Brain microvascular endothelial cell (primary cell): ENCODE measurements around the gene NTRK3.
"Not testable (repeated sequence)": the region's sequence is repeated elsewhere in the genome, so short reads cannot be mapped to it uniquely, and the experiment has no call there.

Source experiments
- DNase-seq: peaks from one replicate; pipeline ENCODE4 v3.0.0-alpha.2; 2020
- H3K27ac ChIP-seq: fragments of 250-450 bp; sonication (Bioruptor Pico); 2 replicates; pipeline ENCODE4 v1.5.1; 2020; ENCODE audit warnings: mild to moderate bottlenecking, moderate library complexity
- H3K27me3 ChIP-seq: fragments of 250-450 bp; sonication (Bioruptor Pico); replicated peaks from 2 replicates; pipeline ENCODE4 v1.5.1; 2020; ENCODE audit warnings: mild to moderate bottlenecking
- H3K36me3 ChIP-seq: fragments of 250-450 bp; sonication (Bioruptor Pico); replicated peaks from 2 replicates; pipeline ENCODE4 v1.5.1; 2020; ENCODE audit warnings: mild to moderate bottlenecking
- H3K4me3 ChIP-seq: 2 replicates; pipeline ENCODE4 v1.5.1; 2011; ENCODE audit warnings: low read depth, mild to moderate bottlenecking, control low read depth, low read length, moderate library complexity
- in situ Hi-C: cut with HindIII; loops from 2 replicates; pipeline ENCODE4 v1.10.0; 2017; ENCODE audit warnings: low sequenced_read_pairs, low pct_ligation_motif_present
- TF ChIP-seq, protein P1 (sequence below): IDR thresholded peaks from 2 replicates; pipeline ENCODE4 v1.5.1; 2011; ENCODE audit warnings: low read depth, mild to moderate bottlenecking, moderate library complexity, low read length, control low read depth, inconsistent platforms; ENCODE audit errors: missing control alignments

Gene NTRK3

DNA sequence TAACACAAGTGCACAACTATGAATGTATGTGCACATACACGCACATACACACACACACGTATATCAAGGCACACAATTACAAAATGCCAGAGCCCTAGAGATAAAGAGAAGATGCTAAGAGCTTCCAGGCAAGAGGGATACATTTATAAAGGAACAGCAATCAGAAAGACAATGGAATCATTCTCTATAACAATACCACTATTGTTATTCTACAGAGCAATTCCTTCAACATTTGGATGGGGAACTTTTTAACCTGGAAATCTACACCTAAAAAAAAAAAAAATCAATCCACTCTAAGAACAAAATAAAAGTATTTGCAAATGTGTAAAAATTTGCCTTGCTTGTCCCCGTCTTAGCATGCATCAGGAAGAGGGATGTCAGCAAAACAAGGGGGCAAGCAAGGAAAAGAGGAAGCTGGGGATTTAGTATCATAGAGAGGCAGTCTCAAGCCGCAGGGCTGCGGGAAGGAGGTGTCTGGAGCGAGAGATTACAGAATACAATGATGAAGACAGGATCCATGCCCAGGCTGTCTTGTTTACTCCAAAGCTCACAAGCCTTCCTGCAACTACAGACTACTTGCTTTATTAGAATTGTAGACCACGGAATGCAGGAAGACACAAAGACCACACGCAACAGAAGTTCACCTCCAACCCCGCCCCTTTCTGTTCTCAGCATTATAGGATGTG is 220.2 kb downstream of the NTRK3 start:
- DNase-seq = no peak
- no peaks in the 10 kb centered on the region for H3K27me3 ChIP-seq
- in situ Hi-C loops = no loop called here
- TF ChIP-seq, protein P1, sequence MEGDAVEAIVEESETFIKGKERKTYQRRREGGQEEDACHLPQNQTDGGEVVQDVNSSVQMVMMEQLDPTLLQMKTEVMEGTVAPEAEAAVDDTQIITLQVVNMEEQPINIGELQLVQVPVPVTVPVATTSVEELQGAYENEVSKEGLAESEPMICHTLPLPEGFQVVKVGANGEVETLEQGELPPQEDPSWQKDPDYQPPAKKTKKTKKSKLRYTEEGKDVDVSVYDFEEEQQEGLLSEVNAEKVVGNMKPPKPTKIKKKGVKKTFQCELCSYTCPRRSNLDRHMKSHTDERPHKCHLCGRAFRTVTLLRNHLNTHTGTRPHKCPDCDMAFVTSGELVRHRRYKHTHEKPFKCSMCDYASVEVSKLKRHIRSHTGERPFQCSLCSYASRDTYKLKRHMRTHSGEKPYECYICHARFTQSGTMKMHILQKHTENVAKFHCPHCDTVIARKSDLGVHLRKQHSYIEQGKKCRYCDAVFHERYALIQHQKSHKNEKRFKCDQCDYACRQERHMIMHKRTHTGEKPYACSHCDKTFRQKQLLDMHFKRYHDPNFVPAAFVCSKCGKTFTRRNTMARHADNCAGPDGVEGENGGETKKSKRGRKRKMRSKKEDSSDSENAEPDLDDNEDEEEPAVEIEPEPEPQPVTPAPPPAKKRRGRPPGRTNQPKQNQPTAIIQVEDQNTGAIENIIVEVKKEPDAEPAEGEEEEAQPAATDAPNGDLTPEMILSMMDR = no peak
- H3K36me3 ChIP-seq = no peaks in the 10 kb centered on the region
- no peak overlapping the region for H3K4me3 ChIP-seq
- H3K27ac ChIP-seq = no peak overlapping the region

DNA sequence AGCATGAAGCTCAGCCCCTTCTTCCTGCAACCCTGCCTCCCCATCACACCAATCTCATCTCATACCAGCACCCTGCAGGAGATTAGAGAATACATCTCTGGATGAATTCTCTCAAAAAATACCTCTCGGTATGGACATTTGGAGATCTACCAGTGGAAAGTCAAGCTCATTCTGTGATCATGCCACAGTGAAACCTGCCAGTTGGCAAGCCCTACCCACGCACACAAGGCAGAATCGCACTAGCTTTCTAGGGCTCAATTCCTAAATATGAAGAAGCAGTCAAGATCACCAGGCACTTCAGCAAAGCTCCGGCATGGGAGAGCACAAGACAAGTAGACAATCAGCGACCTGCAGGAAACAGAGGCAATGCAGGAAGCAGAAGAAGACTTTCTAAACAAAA is 221.2 kb downstream of the NTRK3 start:
- Histone ChIP-seq H3K36me3 (no peaks in the 10 kb centered on the region), H3K27me3 (no peaks in the 10 kb centered on the region), H3K27ac (no peak overlapping the region), H3K4me3 (no peak overlapping the region)
- TF ChIP-seq, protein P1 = no peak
- DNase-seq = no peak
- in situ Hi-C loops = no loop called here

DNA sequence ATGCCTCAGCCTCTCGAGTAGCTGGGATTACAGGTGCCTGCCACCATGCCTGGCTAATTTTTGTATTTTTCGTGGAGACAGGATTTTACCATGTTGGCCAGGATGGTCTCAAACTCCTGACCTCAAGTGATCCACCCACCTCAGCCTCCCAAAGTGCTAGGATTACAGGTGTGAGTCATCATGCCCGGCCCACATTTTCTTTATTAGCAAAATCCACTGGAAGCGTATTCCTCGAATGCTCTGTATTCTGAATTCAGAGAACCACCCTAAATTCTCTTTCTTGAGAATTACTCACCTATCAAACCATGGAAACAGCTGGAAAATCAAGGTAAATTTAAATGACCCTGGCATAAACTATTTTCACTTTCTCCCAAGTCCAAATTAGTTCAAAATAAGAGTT is 223.1 kb downstream of the NTRK3 start:
- in situ Hi-C loops, DNase-seq, H3K27me3 ChIP-seq: not testable (repeated sequence)

DNA sequence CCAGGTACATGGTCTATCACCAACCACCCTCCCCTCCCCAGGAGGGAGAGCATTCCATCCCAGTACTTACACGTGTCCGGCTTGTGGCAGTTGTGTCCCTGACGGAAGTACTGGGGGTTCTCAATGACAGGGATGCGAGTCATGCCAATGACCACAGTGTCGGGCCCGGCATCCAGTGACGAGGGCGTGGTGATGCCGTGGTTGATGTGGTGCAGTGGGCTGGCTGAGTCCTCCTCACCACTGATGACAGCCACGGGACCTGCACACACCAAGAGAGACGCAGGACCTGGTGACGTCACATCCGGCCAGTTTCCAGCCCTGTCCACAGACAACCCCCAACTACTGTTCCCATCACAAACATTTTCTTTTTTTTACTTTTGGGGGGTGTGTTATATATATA is 223.8 kb downstream of the NTRK3 start:
- DNase-seq = no peak
- TF ChIP-seq, protein P1 = no peak
- no peak overlapping the region for H3K4me3 ChIP-seq
- in situ Hi-C loops = no loop called here
- no peaks in the 10 kb centered on the region for H3K36me3 ChIP-seq
- H3K27ac ChIP-seq = no peak overlapping the region
- no peaks in the 10 kb centered on the region for H3K27me3 ChIP-seq

More for the DNA sequence above, 223.1 kb downstream of the NTRK3 start:
- H3K27ac ChIP-seq, H3K36me3 ChIP-seq, H3K4me3 ChIP-seq: not testable (repeated sequence)

DNA sequence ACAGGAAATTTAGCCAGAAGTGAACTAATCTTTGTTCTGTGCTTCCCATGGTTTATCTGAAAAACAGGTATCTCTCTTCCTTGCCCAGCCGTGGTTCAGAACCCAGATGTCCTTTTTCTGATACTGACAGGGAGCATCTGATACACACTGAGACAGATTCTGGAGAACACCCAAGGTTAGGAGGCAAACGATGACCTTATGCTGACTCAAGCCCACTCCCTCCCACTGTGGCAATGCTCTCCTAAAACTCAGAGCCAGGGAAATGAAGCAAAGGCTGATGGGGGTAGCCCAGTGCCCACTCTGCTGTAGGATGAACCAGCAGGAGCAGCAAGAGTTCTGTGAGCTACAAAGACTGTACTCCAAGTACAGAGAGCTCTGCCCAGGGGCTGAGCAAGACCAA is 225.1 kb downstream of the NTRK3 start:
- in situ Hi-C loops = no loop called here

DNA sequence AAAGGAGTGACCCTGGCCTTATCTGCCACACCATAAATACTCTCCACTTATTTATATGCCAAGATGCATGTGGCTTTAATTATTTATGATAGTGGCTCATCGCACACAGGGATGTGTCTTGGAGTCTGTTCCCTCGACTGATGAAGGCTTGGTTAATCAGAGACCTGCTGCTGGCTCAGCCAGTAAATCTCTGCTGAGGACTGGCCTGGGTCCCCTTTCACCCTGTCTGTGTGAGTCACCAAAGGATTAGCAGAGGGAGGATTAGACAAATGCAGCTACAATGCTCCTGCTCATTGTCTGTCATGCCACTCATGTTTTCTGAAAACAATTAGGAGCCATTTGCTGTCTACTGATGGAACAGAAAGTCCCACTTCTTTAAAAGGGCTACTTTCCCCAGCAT is 226.8 kb downstream of the NTRK3 start:
- in situ Hi-C loops = no loop called here
- no peak overlapping the region for H3K4me3 ChIP-seq
- DNase-seq = no peak
- H3K27ac ChIP-seq = no peak overlapping the region
- TF ChIP-seq, protein P1 = no peak
- no peaks in the 10 kb centered on the region for H3K36me3 ChIP-seq
- H3K27me3 ChIP-seq = no peaks in the 10 kb centered on the region

More for the DNA sequence above, 225.1 kb downstream of the NTRK3 start:
- H3K4me3 ChIP-seq = no peak overlapping the region
- TF ChIP-seq, protein P1 = no peak
- no peak for DNase-seq
- H3K27me3 ChIP-seq = no peaks in the 10 kb centered on the region
- no peak overlapping the region for H3K27ac ChIP-seq
- no peaks in the 10 kb centered on the region for H3K36me3 ChIP-seq
